Mammary epithelial cell (primary cell): Measurements from ENCODE around the gene ARFGAP2.

Source experiments
- EZH2 ChIP-seq: IDR thresholded peaks from 2 replicates; pipeline ENCODE4 v1.6.1; 2012; ENCODE audit warnings: low read length, inconsistent platforms, borderline replicate concordance
- TF ChIP-seq, protein P1 (sequence below), 2 donors: IDR thresholded peaks in 1 of 2; conservative IDR thresholded peaks in 1 of 2; 2 replicates each; pipeline ENCODE4 v1.5.1; 2011 to 2012; ENCODE audit warnings: inconsistent platforms in 2 of 2, low read length in 2 of 2, mild to moderate bottlenecking in 2 of 2, control low read depth in 1 of 2, low read depth in 1 of 2; ENCODE audit not compliant: insufficient read depth in 1 of 2; ENCODE audit errors: extremely low read depth in 1 of 2

DNA sequence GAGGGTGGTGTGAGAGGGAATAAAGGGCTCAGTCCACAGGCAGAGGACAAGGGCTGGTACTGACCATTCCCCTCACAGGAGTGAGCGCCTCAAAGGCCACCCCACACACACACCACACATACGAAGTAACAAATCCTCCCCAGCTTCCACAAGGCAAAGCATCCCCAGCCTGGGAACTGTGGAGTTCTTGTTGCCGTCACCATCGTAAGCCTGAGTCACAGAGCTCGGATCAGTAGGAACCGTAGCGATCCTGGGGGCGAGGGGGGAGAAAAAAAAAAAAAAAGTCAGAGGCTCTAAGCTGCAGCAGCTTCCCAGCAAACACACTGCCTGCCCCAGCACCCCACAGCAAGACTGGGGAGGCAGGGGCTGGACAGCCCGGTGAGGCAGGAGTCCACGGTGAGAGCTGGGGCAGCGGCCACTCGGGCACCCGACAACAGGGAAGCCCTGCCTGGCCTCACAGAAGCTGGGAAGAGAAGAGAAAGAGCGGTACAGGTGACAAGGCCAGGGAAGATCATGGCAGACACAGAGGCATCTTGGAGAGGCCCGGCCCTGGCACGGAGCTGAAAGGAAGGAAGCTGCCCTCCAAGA, 11.3 kb downstream of the ARFGAP2 start:
- TF ChIP-seq, protein P1, sequence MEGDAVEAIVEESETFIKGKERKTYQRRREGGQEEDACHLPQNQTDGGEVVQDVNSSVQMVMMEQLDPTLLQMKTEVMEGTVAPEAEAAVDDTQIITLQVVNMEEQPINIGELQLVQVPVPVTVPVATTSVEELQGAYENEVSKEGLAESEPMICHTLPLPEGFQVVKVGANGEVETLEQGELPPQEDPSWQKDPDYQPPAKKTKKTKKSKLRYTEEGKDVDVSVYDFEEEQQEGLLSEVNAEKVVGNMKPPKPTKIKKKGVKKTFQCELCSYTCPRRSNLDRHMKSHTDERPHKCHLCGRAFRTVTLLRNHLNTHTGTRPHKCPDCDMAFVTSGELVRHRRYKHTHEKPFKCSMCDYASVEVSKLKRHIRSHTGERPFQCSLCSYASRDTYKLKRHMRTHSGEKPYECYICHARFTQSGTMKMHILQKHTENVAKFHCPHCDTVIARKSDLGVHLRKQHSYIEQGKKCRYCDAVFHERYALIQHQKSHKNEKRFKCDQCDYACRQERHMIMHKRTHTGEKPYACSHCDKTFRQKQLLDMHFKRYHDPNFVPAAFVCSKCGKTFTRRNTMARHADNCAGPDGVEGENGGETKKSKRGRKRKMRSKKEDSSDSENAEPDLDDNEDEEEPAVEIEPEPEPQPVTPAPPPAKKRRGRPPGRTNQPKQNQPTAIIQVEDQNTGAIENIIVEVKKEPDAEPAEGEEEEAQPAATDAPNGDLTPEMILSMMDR (conservative IDR thresholded peaks at IDR 0.05 in 1 of 2, IDR thresholded peaks at IDR 0.05 in 1 of 2; ENCODE audit: extremely low read depth in 1 of 2, insufficient read depth in 1 of 2, low read depth in 1 of 2, low read length in 2 of 2) = no peak
- no peak for TF ChIP-seq EZH2
